Measurements from ENCODE around the gene CCDC27.

CCDC27 gene

GRCh38 chr1:3773572-3774275, 21.5 kb downstream of the CCDC27 start:
- Mint-ChIP-seq H3K27me3 (no peaks in the 10 kb centered on the region), H3K27ac (peak overlapping the region in 1 of 2 donors; percentile 34), H3K4me1 (peaks cover 39% of the 10 kb centered on the region), H3K4me3 (peak overlapping the region in 1 of 2 donors; percentile 79), H3K9me3 (no peaks in the 10 kb centered on the region)
- DNase-seq (no peak), ATAC-seq (no peak)

- Mint-ChIP-seq H3K4me3 (no peak overlapping the region), H3K9me3 (no peaks in the 10 kb centered on the region), H3K27me3 (no peaks in the 10 kb centered on the region), H3K27ac (no peak overlapping the region), H3K4me1 (peaks cover 39% of the 10 kb centered on the region)
- DNase-seq (no peak), ATAC-seq (no peak)
These were observed 22.2 kb downstream of the CCDC27 start for GRCh38 chr1:3774276-3774945.

- Mint-ChIP-seq H3K27ac (no peak overlapping the region), H3K4me3 (no peak overlapping the region), H3K27me3 (no peaks in the 10 kb centered on the region), H3K9me3 (no peaks in the 10 kb centered on the region), H3K4me1 (peaks cover 39% of the 10 kb centered on the region)
- DNase-seq (no peak), ATAC-seq (no peak)
These were observed 22.8 kb downstream of the CCDC27 start for GRCh38 chr1:3774946-3775489.

- DNase-seq = peak; percentile 49 to 59
- H3K27me3 Mint-ChIP-seq = no peaks in the 10 kb centered on the region
- H3K27ac Mint-ChIP-seq = peak overlapping the region in 1 of 2 donors; percentile 67
- H3K4me1 Mint-ChIP-seq = peaks cover 35% of the 10 kb centered on the region
- peak; percentile 57 for ATAC-seq
- H3K4me3 Mint-ChIP-seq = no peak overlapping the region
- no peaks in the 10 kb centered on the region for H3K9me3 Mint-ChIP-seq
These were observed 23.4 kb downstream of the CCDC27 start for GRCh38 chr1:3775490-3776230.

- Mint-ChIP-seq H3K4me3 (no peak overlapping the region), H3K9me3 (no peaks in the 10 kb centered on the region), H3K27me3 (no peaks in the 10 kb centered on the region), H3K27ac (no peak overlapping the region), H3K4me1 (peaks cover 28% of the 10 kb centered on the region)
- ATAC-seq = no peak
- no peak for DNase-seq
These were observed 24.1 kb downstream of the CCDC27 start for GRCh38 chr1:3776231-3776961.

- no peaks in the 10 kb centered on the region for H3K9me3 Mint-ChIP-seq
- no peak for ATAC-seq
These were observed 24.9 kb downstream of the CCDC27 start for GRCh38 chr1:3777078-3777547.

GRCh38 chr1:3777647-3778589, 25.7 kb downstream of the CCDC27 start:
- peaks cover 20% of the 10 kb centered on the region for H3K4me1 Mint-ChIP-seq
- DNase-seq (no peak), ATAC-seq (no peak)
- no peak overlapping the region for H3K4me3 Mint-ChIP-seq
- H3K27me3 Mint-ChIP-seq = no peaks in the 10 kb centered on the region
- no peak overlapping the region for H3K27ac Mint-ChIP-seq
- no peaks in the 10 kb centered on the region for H3K9me3 Mint-ChIP-seq

More at GRCh38 chr1:3777078-3777547, 24.9 kb downstream of the CCDC27 start:
- Mint-ChIP-seq H3K27ac (no peak overlapping the region), H3K27me3 (no peaks in the 10 kb centered on the region), H3K4me1 (peaks cover 21% of the 10 kb centered on the region), H3K4me3 (no peak overlapping the region)
- no peak for DNase-seq

- ATAC-seq = no peak
- Mint-ChIP-seq H3K9me3 (no peaks in the 10 kb centered on the region), H3K4me1 (peaks cover 14% of the 10 kb centered on the region), H3K4me3 (no peak overlapping the region), H3K27ac (no peak overlapping the region), H3K27me3 (no peaks in the 10 kb centered on the region)
- DNase-seq = no peak
These were observed 26.5 kb downstream of the CCDC27 start for GRCh38 chr1:3778590-3779264.

GRCh38 chr1:3779265-3779911, 27.1 kb downstream of the CCDC27 start:
- ATAC-seq = no peak
- Mint-ChIP-seq H3K9me3 (no peaks in the 10 kb centered on the region), H3K27me3 (no peaks in the 10 kb centered on the region), H3K4me1 (peaks cover 14% of the 10 kb centered on the region), H3K4me3 (no peak overlapping the region), H3K27ac (no peak overlapping the region)
- no peak for DNase-seq

GRCh38 chr1:3779912-3780416, 27.7 kb downstream of the CCDC27 start:
- H3K9me3 Mint-ChIP-seq = no peaks in the 10 kb centered on the region
- H3K27me3 Mint-ChIP-seq = no peaks in the 10 kb centered on the region
- peak overlapping the region in 1 of 2 donors; percentile 95 for H3K27ac Mint-ChIP-seq

GRCh38 chr1:3780901-3781300, 28.7 kb downstream of the CCDC27 start:
- DNase-seq (no peak), ATAC-seq (no peak)
- Mint-ChIP-seq H3K27ac (no peak overlapping the region), H3K4me3 (no peak overlapping the region), H3K4me1 (peaks cover 5% of the 10 kb centered on the region), H3K27me3 (no peaks in the 10 kb centered on the region), H3K9me3 (no peaks in the 10 kb centered on the region)

More at GRCh38 chr1:3779912-3780416, 27.7 kb downstream of the CCDC27 start:
- no peak for DNase-seq
- H3K4me3 Mint-ChIP-seq = no peak overlapping the region
- peaks cover 14% of the 10 kb centered on the region for H3K4me1 Mint-ChIP-seq
- no peak for ATAC-seq

GRCh38 chr1:3783651-3784474, 31.6 kb downstream of the CCDC27 start:
- Mint-ChIP-seq H3K27me3 (no peaks in the 10 kb centered on the region), H3K4me1 (peaks cover 17% of the 10 kb centered on the region), H3K4me3 (no peak overlapping the region), H3K9me3 (no peaks in the 10 kb centered on the region), H3K27ac (no peak overlapping the region)
- ATAC-seq = no peak
- DNase-seq = no peak

Data from stimulated activated naive CD8-positive, alpha-beta T cell treated with anti-CD3 and anti-CD28 coated beads, Interleukin-15, amount 100 ng/mL, for 72 hours (primary cell).